Measurements from ENCODE around the gene TGM5. TPM values are rescaled to one million over a fixed set of nuclear protein-coding genes. Genes with fewer than 3 reads are reported as not detected.
"Not testable (repeated sequence)": the region's sequence is repeated elsewhere in the genome, so short reads cannot be mapped to it uniquely, and the experiment has no call there.

TGM5 gene
- total RNA-seq, 2 donors from 2014 or later, result 0.95 to 2.0 TPM

DNA sequence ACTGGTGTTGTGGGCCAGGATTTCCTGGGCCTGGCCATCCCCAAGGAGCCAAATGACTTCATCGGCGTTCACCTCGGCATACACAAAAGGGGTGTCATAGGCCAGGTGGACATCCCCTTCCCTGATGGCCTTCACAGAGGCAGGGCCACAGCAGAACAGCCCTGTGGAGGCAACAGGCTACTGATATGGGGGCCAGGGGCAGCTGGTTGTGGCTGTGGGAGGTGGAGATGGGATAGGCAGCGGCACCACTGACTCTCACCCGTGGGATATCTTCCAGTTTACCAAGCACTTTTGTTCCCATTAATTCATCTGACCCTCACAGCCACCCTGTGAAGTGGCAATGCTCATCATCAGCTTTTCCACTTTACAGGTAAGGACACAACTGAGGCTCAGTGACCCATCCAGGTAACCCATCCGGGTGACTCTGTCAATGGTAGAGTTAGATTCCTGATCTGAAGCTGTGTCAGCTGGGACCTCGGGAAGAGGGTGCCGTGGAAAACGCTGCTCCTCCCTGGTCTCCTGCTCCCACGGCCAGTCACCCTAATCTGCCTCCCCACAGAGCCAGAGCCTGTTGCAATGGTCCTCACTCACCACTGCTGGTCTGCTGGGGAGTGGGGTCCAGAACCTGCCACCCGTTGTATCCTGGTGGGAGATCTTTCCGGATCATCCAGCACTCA lies 15.3 kb upstream of the TGM5 start:
- H3K27ac Mint-ChIP-seq, result no peak overlapping the region
- peaks cover 5 to 7% of the 10 kb centered on the region in 2 donors for H3K4me1 Mint-ChIP-seq (ENCODE audit: low read depth in 2 of 2)
- no peak for DNase-seq (ENCODE audit: low spot score)
- no peak overlapping the region for H3K4me3 Mint-ChIP-seq
- no peaks in the 10 kb centered on the region for H3K36me3 Mint-ChIP-seq
- H3K9me3 Mint-ChIP-seq, result no peaks in the 10 kb centered on the region
- H3K27me3 Mint-ChIP-seq, result no peaks in the 10 kb centered on the region
- no peak for ATAC-seq

GRCh38 chr15:43280996-43281395 lies 14.3 kb upstream of the TGM5 start:
- Mint-ChIP-seq H3K27me3 (no peaks in the 10 kb centered on the region), H3K4me3 (no peak overlapping the region), H3K27ac (no peak overlapping the region), H3K36me3 (no peaks in the 10 kb centered on the region), H3K9me3 (no peaks in the 10 kb centered on the region), H3K4me1 (ENCODE audit: low read depth in 2 of 2) (peaks cover 5 to 7% of the 10 kb centered on the region in 2 donors)
- no peak for DNase-seq (ENCODE audit: low spot score)
- ATAC-seq, result no peak

DNA sequence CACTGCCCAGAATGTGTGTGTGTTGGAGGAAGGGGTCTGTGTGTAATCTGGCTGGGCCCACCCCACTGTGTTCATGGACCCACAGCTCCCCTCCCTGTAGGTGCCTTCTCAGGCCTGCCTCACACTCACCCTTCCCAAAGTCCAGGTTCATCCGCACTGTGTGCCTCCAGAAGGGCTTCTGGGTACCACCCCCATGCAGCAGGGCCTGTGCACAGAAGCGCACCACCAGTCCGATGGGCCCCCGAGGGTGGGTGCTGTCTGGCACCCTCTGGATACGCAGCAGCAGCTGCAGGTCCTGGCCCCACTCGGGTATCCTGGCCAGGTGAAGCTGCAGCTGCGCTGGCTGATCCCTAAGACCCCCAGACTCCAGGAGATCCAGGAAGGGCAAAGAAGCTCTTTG lies 12.8 kb upstream of the TGM5 start:
- Mint-ChIP-seq H3K4me3 (no peak overlapping the region), H3K27ac (no peak overlapping the region)

GRCh38 chr15:43278869-43279268 lies 12.1 kb upstream of the TGM5 start:
- H3K9me3 Mint-ChIP-seq, result no peaks in the 10 kb centered on the region

More for the DNA sequence above, 12.8 kb upstream of the TGM5 start:
- ATAC-seq (peak in 1 of 2 donors; percentile 26), DNase-seq (ENCODE audit: low spot score) (no peak)
- Mint-ChIP-seq H3K9me3 (no peaks in the 10 kb centered on the region), H3K4me1 (ENCODE audit: low read depth in 2 of 2) (no peaks in the 10 kb centered on the region), H3K36me3 (no peaks in the 10 kb centered on the region), H3K27me3 (peaks cover 0 to 11% of the 10 kb centered on the region in 2 donors)

GRCh38 chr15:43277901-43278300 lies 11.2 kb upstream of the TGM5 start:
- H3K4me1 Mint-ChIP-seq (ENCODE audit: low read depth in 2 of 2), result no peaks in the 10 kb centered on the region
- H3K27ac Mint-ChIP-seq, result no peak overlapping the region
- ATAC-seq, result no peak
- peaks cover 3 to 11% of the 10 kb centered on the region in 2 donors for H3K27me3 Mint-ChIP-seq
- H3K9me3 Mint-ChIP-seq, result no peaks in the 10 kb centered on the region
- H3K4me3 Mint-ChIP-seq, result no peak overlapping the region
- H3K36me3 Mint-ChIP-seq, result no peaks in the 10 kb centered on the region
- no peak for DNase-seq (ENCODE audit: low spot score)

More at GRCh38 chr15:43278869-43279268, 12.1 kb upstream of the TGM5 start:
- Mint-ChIP-seq H3K27ac (no peak overlapping the region), H3K4me1 (ENCODE audit: low read depth in 2 of 2) (no peaks in the 10 kb centered on the region), H3K4me3 (no peak overlapping the region), H3K36me3 (no peaks in the 10 kb centered on the region), H3K27me3 (peaks cover 3 to 11% of the 10 kb centered on the region in 2 donors)
- DNase-seq (ENCODE audit: low spot score), result no peak
- ATAC-seq, result peak in 1 of 2 donors; percentile 22

DNA sequence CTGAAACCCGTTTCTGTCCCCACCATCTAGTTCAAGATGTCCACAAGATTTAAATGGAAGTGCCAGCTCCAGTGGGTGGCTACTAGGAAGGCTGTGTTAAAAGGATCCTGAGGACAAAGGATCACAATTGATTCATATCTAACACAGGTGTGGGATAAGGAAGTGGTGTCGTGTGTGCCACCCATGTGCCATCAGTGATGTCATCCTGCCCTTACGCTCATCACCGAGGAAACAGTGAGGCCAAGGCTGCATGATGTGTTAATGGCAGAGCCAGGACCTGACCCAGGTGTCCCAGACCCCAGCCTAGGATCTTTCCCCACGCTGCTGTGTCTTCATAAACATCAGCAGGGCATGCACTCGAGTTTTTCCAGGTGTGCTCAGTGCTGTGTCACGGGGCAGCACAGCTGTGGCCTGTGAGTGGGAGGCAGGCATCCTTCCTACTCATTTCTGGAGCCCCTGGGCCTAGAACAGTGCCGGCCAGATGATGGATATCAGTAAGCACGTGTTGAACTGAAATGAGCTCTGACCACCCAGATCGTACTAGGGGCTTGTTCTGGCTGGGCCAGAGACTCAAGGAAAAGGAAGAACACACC lies 10.6 kb upstream of the TGM5 start:
- ATAC-seq (no peak), DNase-seq (ENCODE audit: low spot score) (no peak)

GRCh38 chr15:43276563-43277200 lies 10.0 kb upstream of the TGM5 start:
- no peak overlapping the region for H3K27ac Mint-ChIP-seq
- H3K9me3 Mint-ChIP-seq, result no peaks in the 10 kb centered on the region
- H3K36me3 Mint-ChIP-seq, result no peaks in the 10 kb centered on the region
- DNase-seq (ENCODE audit: low spot score) (no peak), ATAC-seq (no peak)
- H3K27me3 Mint-ChIP-seq, result peaks cover 3 to 11% of the 10 kb centered on the region in 2 donors
- no peak overlapping the region for H3K4me3 Mint-ChIP-seq
- no peaks in the 10 kb centered on the region for H3K4me1 Mint-ChIP-seq (ENCODE audit: low read depth in 2 of 2)

More for the DNA sequence above, 10.6 kb upstream of the TGM5 start:
- Mint-ChIP-seq H3K27ac (no peak overlapping the region), H3K9me3 (no peaks in the 10 kb centered on the region), H3K4me1 (ENCODE audit: low read depth in 2 of 2) (no peaks in the 10 kb centered on the region), H3K4me3 (no peak overlapping the region), H3K36me3 (no peaks in the 10 kb centered on the region), H3K27me3 (peaks cover 3 to 11% of the 10 kb centered on the region in 2 donors)

DNA sequence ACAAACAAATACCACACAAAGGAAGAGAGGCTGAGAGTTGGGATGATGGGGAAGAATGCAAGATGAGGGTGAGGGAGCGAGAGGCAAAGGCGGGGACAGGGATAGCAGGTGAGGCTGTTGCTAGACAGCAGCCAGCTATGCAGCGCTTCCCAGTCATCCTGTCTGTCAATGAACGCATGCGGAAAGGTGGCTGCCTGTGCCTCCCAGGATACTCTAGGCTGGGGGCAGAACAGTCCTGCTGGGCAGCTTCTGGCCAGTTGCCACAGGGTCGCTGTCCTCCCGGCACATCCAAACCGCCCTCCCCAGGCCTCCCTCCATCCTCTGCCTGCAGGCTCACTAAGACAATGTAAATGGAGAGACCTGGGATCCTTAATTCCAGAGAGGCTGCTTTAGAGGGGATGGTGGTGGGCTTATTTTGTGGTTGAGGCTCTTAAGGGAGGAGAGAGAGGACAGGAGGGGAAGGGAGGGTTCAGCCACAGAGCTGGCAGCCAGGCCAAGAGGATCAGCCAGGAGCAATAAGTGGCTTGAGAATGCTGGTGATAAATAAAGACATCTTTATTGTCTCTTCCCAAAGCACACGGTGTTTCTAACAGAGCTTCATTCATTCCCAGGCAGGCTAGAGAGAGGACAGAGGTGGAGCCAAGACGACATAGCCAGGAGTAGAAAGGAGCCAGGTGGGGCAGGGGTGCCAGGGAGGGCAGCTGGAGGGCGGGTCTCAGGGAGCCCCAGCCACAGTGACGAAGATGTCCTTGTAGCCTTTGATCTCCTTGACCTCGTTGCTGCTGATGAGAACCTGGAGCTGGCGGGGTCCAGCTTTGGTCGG lies 9.2 kb upstream of the TGM5 start:
- Mint-ChIP-seq H3K4me1 (ENCODE audit: low read depth in 2 of 2) (peaks cover 0 to 2% of the 10 kb centered on the region in 2 donors), H3K27me3 (peaks cover 3 to 11% of the 10 kb centered on the region in 2 donors), H3K36me3 (no peaks in the 10 kb centered on the region), H3K9me3 (no peaks in the 10 kb centered on the region), H3K4me3 (no peak overlapping the region), H3K27ac (no peak overlapping the region)
- ATAC-seq, result no peak
- no peak for DNase-seq (ENCODE audit: low spot score)

GRCh38 chr15:43274136-43274535 lies 7.4 kb upstream of the TGM5 start:
- no peak overlapping the region for H3K27ac Mint-ChIP-seq
- ATAC-seq (no peak), DNase-seq (ENCODE audit: low spot score) (no peak)
- H3K4me1 Mint-ChIP-seq (ENCODE audit: low read depth in 2 of 2), result peaks cover 0 to 9% of the 10 kb centered on the region in 2 donors
- no peaks in the 10 kb centered on the region for H3K9me3 Mint-ChIP-seq
- H3K4me3 Mint-ChIP-seq, result no peak overlapping the region
- no peaks in the 10 kb centered on the region for H3K36me3 Mint-ChIP-seq
- peaks cover 6 to 21% of the 10 kb centered on the region in 2 donors for H3K27me3 Mint-ChIP-seq

- Mint-ChIP-seq H3K27ac (no peak overlapping the region), H3K4me3 (no peak overlapping the region), H3K4me1 (ENCODE audit: low read depth in 2 of 2) (peaks cover 0 to 12% of the 10 kb centered on the region in 2 donors), H3K36me3 (no peaks in the 10 kb centered on the region), H3K9me3 (no peaks in the 10 kb centered on the region), H3K27me3 (peaks cover 13 to 30% of the 10 kb centered on the region in 2 donors)
- ATAC-seq, result no peak
- no peak for DNase-seq (ENCODE audit: low spot score)
These were observed 6.5 kb upstream of the TGM5 start for GRCh38 chr15:43273243-43273642.

DNA sequence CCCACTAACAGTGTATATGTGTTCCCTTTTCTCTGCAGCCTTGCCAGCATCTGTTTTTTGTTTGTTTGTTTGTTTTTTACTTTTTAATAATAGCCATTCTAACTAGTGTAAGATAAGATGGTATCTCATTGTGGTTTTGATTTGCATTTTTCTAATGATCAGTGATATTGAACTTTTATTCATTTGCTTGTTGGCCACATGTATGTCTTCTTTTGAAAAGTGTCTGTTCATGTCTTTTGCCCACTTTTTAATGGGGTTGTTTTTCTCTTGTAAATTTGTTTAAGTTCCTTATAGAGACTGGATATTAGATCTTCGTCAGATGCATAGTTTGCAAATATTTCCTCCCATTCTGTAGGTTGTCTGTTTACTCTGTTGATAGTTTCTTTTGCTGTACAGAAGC lies 5.2 kb upstream of the TGM5 start:
- not testable (repeated sequence) for H3K4me3 Mint-ChIP-seq; ATAC-seq; DNase-seq (ENCODE audit: low spot score); H3K9me3 Mint-ChIP-seq; H3K27ac Mint-ChIP-seq; H3K36me3 Mint-ChIP-seq
- H3K4me1 Mint-ChIP-seq (ENCODE audit: low read depth in 2 of 2), result peaks cover 0 to 12% of the 10 kb centered on the region in 2 donors
- peaks cover 13 to 30% of the 10 kb centered on the region in 2 donors for H3K27me3 Mint-ChIP-seq

GRCh38 chr15:43270676-43271306 lies 4.1 kb upstream of the TGM5 start:
- no peak overlapping the region for H3K4me3 Mint-ChIP-seq
- ATAC-seq, result peak; percentile 50 to 59
- peaks cover 0 to 12% of the 10 kb centered on the region in 2 donors for H3K4me1 Mint-ChIP-seq (ENCODE audit: low read depth in 2 of 2)
- H3K27ac Mint-ChIP-seq, result no peak overlapping the region
- H3K9me3 Mint-ChIP-seq, result no peaks in the 10 kb centered on the region
- no peak for DNase-seq (ENCODE audit: low spot score)
- H3K27me3 Mint-ChIP-seq, result peaks cover 13 to 28% of the 10 kb centered on the region in 2 donors
- H3K36me3 Mint-ChIP-seq, result no peaks in the 10 kb centered on the region

DNA sequence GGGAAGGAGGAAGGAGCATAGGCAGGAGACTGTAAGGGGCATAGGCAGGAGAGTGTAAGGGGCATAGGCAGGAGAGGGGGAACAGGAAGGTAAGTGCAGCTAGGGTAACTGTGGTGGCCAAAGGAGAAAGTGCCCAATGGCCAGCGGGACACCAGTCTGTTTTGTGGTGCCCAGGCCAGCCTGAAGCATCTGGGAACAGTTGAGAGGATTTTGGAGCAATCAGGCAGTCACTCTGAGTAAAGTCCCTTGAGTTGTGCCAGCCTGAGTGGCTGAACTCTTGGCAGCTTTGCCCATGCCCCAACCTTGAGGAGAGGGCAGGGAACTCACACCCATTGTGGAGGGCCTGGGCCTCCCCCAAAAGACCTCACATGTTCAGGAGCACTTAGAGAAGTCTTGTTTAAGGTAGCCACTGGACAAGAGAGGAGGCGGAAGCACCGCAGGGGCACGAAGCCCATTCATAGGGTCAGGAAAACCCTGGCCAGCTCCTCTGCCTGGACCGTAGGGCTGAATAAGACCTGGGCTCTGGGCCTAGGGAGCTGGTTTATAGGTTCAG lies 3.5 kb upstream of the TGM5 start:
- no peak overlapping the region for H3K4me3 Mint-ChIP-seq
- no peaks in the 10 kb centered on the region for H3K36me3 Mint-ChIP-seq
- H3K9me3 Mint-ChIP-seq, result no peaks in the 10 kb centered on the region
- ATAC-seq, result no peak
- H3K4me1 Mint-ChIP-seq (ENCODE audit: low read depth in 2 of 2), result peaks cover 0 to 12% of the 10 kb centered on the region in 2 donors
- H3K27ac Mint-ChIP-seq, result peak overlapping the region in 1 of 2 donors; percentile 1
- peaks cover 13 to 22% of the 10 kb centered on the region in 2 donors for H3K27me3 Mint-ChIP-seq
- no peak for DNase-seq (ENCODE audit: low spot score)

Data from natural killer cell treated with Interleukin-12 subunit alpha and Interleukin-12 subunit beta and Interleukin-15 and Interleukin-18, amount 100 ng/mL, for 72 hours (primary cell).